ENCODE results near the gene RILPL2. TPM values are rescaled to one million over a fixed set of nuclear protein-coding genes. Genes with fewer than 3 reads are reported as not detected.

The RILPL2 gene
- total and polyA plus RNA-seq, 2 of the 13 experiments (the other 11 are each of a cell fraction or from before 2014, with no cell fraction given) = 2.7 to 8.1 TPM

DNA sequence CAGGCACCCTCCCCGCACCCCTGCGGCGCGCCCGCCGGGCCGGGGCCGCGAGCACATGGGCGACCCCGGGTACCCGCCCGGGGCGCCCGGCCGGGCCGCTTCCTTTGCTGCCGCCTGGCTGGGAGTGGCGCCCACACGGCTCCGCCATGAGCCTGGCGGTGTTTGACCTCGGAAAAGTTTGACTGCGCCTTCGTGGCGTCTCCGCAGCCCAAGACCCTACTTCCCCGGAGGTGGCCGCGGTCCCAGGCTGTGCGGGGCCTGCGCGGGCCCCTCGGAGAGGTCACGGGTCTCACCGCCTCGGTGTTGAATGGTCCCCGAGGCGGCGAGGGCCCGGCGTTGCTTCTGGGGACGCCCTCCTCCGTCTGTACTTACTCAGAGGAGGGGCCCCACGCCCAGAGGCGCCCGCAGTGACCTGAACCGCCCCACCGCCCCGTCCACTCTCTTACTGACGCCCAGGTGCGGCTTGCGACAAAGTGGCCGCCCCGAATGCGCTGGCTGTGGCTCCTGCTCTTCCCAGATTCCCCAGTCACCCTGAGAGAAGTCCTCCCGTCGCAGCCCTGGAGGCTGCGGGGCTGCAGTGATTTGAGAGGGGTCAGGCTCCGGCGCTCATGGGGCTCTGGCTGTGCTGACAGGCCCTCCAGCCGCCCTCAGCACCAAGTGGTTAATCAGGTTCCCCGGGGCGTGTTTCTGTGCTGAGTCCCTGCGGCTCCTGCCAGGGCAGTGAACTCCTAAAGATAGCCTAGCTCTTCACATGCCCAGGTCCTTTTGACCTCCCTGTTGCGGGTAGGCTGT, 46.7 kb downstream of the RILPL2 start (continued):
- TF ChIP-seq ZNF775 (CRISPR knock-in tag; IDR thresholded peaks at IDR 0.05; ENCODE audit: borderline replicate concordance) = no peak
- TF ChIP-seq, protein P1, sequence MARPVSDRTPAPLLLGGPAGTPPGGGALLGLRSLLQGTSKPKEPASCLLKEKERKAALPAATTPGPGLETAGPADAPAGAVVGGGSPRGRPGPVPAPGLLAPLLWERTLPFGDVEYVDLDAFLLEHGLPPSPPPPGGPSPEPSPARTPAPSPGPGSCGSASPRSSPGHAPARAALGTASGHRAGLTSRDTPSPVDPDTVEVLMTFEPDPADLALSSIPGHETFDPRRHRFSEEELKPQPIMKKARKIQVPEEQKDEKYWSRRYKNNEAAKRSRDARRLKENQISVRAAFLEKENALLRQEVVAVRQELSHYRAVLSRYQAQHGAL (CRISPR knock-in tag; IDR thresholded peaks at IDR 0.05; ENCODE audit: not compliant biosample characterization) = peak; percentile 49
- TF ChIP-seq DMAP1 (CRISPR knock-in tag; IDR thresholded peaks at IDR 0.05) = peak; percentile 22; the same call in 1 of the 2 replicates
- peak; percentile 60; the same call in 1 of the 2 replicates for TF ChIP-seq GFI1 (CRISPR knock-in tag; IDR thresholded peaks at IDR 0.05; ENCODE audit: borderline replicate concordance)
- TF ChIP-seq GATAD2A (CRISPR knock-in tag; IDR thresholded peaks at IDR 0.05) = no peak
- no peak for TF ChIP-seq MNT (IDR thresholded peaks at IDR 0.05)
- TF ChIP-seq MAFF (IDR thresholded peaks at IDR 0.05; ENCODE audit: low read depth, low read length) = no peak
- no peak for TF ChIP-seq GATAD1 (CRISPR knock-in tag; IDR thresholded peaks at IDR 0.05)
- TF ChIP-seq, protein P2, sequence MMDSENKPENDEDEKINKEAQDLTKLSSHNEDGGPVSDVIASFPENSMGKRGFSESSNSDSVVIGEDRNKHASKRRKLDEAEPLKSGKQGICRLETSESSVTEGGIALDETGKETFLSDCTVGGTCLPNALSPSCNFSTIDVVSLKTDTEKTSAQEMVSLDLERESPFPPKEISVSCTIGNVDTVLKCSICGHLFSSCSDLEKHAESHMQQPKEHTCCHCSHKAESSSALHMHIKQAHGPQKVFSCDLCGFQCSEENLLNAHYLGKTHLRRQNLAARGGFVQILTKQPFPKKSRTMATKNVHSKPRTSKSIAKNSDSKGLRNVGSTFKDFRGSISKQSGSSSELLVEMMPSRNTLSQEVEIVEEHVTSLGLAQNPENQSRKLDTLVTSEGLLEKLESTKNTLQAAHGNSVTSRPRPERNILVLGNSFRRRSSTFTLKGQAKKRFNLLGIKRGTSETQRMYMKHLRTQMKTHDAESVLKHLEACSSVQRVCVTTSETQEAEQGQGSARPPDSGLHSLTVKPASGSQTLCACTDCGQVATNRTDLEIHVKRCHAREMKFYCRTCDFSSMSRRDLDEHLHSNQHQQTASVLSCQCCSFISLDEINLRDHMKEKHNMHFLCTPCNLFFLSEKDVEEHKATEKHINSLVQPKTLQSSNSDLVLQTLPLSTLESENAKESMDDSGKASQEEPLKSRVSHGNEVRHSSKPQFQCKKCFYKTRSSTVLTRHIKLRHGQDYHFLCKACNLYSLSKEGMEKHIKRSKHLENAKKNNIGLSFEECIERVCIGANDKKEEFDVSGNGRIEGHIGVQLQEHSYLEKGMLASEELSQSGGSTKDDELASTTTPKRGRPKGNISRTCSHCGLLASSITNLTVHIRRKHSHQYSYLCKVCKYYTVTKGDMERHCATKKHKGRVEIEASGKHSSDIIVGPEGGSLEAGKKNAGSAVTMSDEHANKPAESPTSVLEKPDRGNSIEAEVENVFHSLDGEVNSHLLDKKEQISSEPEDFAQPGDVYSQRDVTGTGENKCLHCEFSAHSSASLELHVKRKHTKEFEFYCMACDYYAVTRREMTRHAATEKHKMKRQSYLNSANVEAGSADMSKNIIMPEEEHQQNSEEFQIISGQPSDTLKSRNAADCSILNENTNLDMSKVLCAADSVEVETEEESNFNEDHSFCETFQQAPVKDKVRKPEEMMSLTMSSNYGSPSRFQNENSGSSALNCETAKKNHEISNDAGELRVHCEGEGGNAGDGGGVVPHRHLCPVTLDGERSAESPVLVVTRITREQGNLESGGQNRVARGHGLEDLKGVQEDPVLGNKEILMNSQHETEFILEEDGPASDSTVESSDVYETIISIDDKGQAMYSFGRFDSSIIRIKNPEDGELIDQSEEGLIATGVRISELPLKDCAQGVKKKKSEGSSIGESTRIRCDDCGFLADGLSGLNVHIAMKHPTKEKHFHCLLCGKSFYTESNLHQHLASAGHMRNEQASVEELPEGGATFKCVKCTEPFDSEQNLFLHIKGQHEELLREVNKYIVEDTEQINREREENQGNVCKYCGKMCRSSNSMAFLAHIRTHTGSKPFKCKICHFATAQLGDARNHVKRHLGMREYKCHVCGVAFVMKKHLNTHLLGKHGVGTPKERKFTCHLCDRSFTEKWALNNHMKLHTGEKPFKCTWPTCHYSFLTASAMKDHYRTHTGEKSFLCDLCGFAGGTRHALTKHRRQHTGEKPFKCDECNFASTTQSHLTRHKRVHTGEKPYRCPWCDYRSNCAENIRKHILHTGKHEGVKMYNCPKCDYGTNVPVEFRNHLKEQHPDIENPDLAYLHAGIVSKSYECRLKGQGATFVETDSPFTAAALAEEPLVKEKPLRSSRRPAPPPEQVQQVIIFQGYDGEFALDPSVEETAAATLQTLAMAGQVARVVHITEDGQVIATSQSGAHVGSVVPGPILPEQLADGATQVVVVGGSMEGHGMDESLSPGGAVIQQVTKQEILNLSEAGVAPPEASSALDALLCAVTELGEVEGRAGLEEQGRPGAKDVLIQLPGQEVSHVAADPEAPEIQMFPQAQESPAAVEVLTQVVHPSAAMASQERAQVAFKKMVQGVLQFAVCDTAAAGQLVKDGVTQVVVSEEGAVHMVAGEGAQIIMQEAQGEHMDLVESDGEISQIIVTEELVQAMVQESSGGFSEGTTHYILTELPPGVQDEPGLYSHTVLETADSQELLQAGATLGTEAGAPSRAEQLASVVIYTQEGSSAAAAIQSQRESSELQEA (CRISPR knock-in tag; IDR thresholded peaks at IDR 0.05; ENCODE audit: not compliant biosample characterization) = no peak
- no peak for TF ChIP-seq ZBTB42 (CRISPR knock-in tag; IDR thresholded peaks at IDR 0.05)
- no peak for TF ChIP-seq SETDB1 (CRISPR knock-in tag; IDR thresholded peaks at IDR 0.05; ENCODE audit: borderline replicate concordance)
- TF ChIP-seq PREB (CRISPR knock-in tag; IDR thresholded peaks at IDR 0.05) = no peak
- TF ChIP-seq ZNF550 (CRISPR knock-in tag; IDR thresholded peaks at IDR 0.05; ENCODE audit: borderline replicate concordance) = no peak
- no peak for TF ChIP-seq KLF6 (CRISPR knock-in tag; IDR thresholded peaks at IDR 0.05)

All from HepG2 (cell line).